Endothelial cell of umbilical vein (primary cell): Measurements from ENCODE around the gene PRR15L. TPM values are rescaled to one million over a fixed set of nuclear protein-coding genes. Genes with fewer than 3 reads are reported as not detected.

Experiments used
- BruUV-seq: library from RNA; stranded (reverse); fragments of 400-500 nt; replicated peaks from 2 replicates; lab custom pipeline; 2021; lab: Mats Ljungman, UMichigan
- CTCF ChIA-PET: fragments of 300-600, 350-600 bp; sonication (Branson Sonifier 250); formaldehyde crosslinking; loops from one replicate; lab custom pipeline; 2021; ENCODE audit warnings: antibody characterized with exemption, inconsistent platforms; lab: Charles Lee
- POLR2A ChIA-PET: fragments of 300-600, 350-600 bp; sonication (Branson Sonifier 250); formaldehyde crosslinking; loops from one replicate; lab custom pipeline; 2021; ENCODE audit warnings: antibody characterized with exemption, inconsistent platforms; lab: Charles Lee
- DNase-seq: peaks from one replicate; pipeline ENCODE4 v3.0.0-alpha.2; 2011; ENCODE audit warnings: low read depth, low spot score
- FAIRE-seq: peaks from 2 replicates; lab custom pipeline; 2011; peaks lifted over from hg19 to GRCh38; lab: Jason Lieb, UNC
- H2AFZ ChIP-seq: 2 replicates; pipeline ENCODE4 v1.6.0; 2012; ENCODE audit warnings: low read depth, low read length, control low read depth, inconsistent platforms
- H3K27ac ChIP-seq: 2 replicates; pipeline ENCODE4 v1.5.1; 2011; ENCODE audit warnings: low read depth, mild to moderate bottlenecking, control low read depth, low read length, moderate library complexity; ENCODE audit not compliant: insufficient read depth
- H3K27me3 ChIP-seq, 2 experiments: 2 replicates each; pipeline versions ENCODE4 v1.6.0 to v1.6.1; 2011; ENCODE audit warnings: low read length in 2 of 2, mixed read lengths in 1 of 2; ENCODE audit not compliant: control insufficient read depth in 2 of 2, insufficient read depth in 2 of 2
- H3K36me3 ChIP-seq, 2 experiments: 2 replicates in 1 of 2; 3 replicates in 1 of 2; pipeline ENCODE4 v1.5.1; 2011; ENCODE audit warnings: low read length in 2 of 2, mild to moderate bottlenecking in 1 of 2, moderate library complexity in 1 of 2; ENCODE audit not compliant: control insufficient read depth in 2 of 2, insufficient read depth in 2 of 2; ENCODE audit errors: extremely low read depth in 1 of 2
- H3K4me1 ChIP-seq: 3 replicates; pipeline ENCODE4 v1.5.1; 2011; ENCODE audit warnings: mild to moderate bottlenecking, low read length; ENCODE audit not compliant: control insufficient read depth, insufficient read depth; ENCODE audit errors: extremely low read depth
- H3K4me2 ChIP-seq: 2 replicates; pipeline ENCODE4 v1.6.1; 2011; ENCODE audit warnings: low read length, control low read depth, mixed read lengths; ENCODE audit not compliant: insufficient read depth
- H3K4me3 ChIP-seq, 3 experiments: fragments of 200-600 bp in 1 of 3; sonication (generic), shearing (Covaris generic) in 1 of 3; replicated peaks in 1 of 3; 2 replicates each; pipeline ENCODE4 v1.5.1; 2011 to 2016; ENCODE audit warnings: control low read depth in 3 of 3, low read length in 3 of 3, mild to moderate bottlenecking in 2 of 3, inconsistent platforms in 1 of 3, low read depth in 1 of 3, moderate library complexity in 1 of 3; ENCODE audit not compliant: insufficient read depth in 1 of 3
- H3K79me2 ChIP-seq: 2 replicates; pipeline ENCODE4 v1.6.0; 2012; ENCODE audit warnings: low read length, inconsistent platforms; ENCODE audit not compliant: control insufficient read depth, insufficient read depth
- H3K9ac ChIP-seq: replicated peaks from 2 replicates; pipeline ENCODE3; 2011; ENCODE audit warnings: low read length, control low read depth; ENCODE audit not compliant: insufficient read depth; ENCODE audit errors: extremely low read depth
- H3K9me1 ChIP-seq: replicated peaks from 3 replicates; pipeline ENCODE4 v1.6.0; 2011; ENCODE audit warnings: mild to moderate bottlenecking, low read length; ENCODE audit not compliant: control insufficient read depth, insufficient read depth; ENCODE audit errors: extremely low read depth
- H3K9me3 ChIP-seq: replicated peaks from 2 replicates; pipeline ENCODE4 v1.5.1; 2012; ENCODE audit warnings: low read length, inconsistent platforms; ENCODE audit not compliant: control insufficient read depth, insufficient read depth
- H4K20me1 ChIP-seq: replicated peaks from 2 replicates; pipeline ENCODE3; 2011; ENCODE audit warnings: mild to moderate bottlenecking, low read length; ENCODE audit not compliant: control insufficient read depth, insufficient read depth; ENCODE audit errors: extremely low read depth
- CTCF ChIP-seq, 2 donors: IDR thresholded peaks; 1 replicate in 1 of 2; 2 replicates in 1 of 2; pipeline ENCODE4 v1.5.1; 2011; ENCODE audit warnings: low read length in 2 of 2, mild to moderate bottlenecking in 2 of 2, moderate library complexity in 2 of 2, control low read depth in 1 of 2, inconsistent platforms in 1 of 2, low read depth in 1 of 2; ENCODE audit not compliant: insufficient read depth in 1 of 2; ENCODE audit errors: extremely low read depth in 1 of 2
- EZH2 ChIP-seq: IDR thresholded peaks from 2 replicates; pipeline ENCODE4 v1.6.1; 2012; ENCODE audit warnings: borderline replicate concordance, low read depth, mild to moderate bottlenecking, moderate library complexity, low read length, inconsistent platforms; ENCODE audit not compliant: severe bottlenecking
- FOS ChIP-seq: IDR thresholded peaks from 2 replicates; pipeline ENCODE4 v1.6.1; 2011; ENCODE audit warnings: mild to moderate bottlenecking, low read length, moderate library complexity, borderline replicate concordance; ENCODE audit not compliant: insufficient read depth
- GATA2 ChIP-seq: IDR thresholded peaks from 2 replicates; pipeline ENCODE4 v1.7.0; 2011; ENCODE audit warnings: low read depth, mild to moderate bottlenecking, moderate library complexity, mixed read lengths, low read length; ENCODE audit not compliant: insufficient read length, insufficient read depth
- JUN ChIP-seq: IDR thresholded peaks from 2 replicates; pipeline ENCODE4 v1.6.1; 2011; ENCODE audit warnings: borderline replicate concordance, low read depth; ENCODE audit not compliant: insufficient read length, insufficient read depth
- MAX ChIP-seq: IDR thresholded peaks from 2 replicates; pipeline ENCODE4 v1.6.1; 2011; ENCODE audit not compliant: insufficient read depth, insufficient read length
- MYC ChIP-seq: IDR thresholded peaks from one replicate; pipeline ENCODE4 v1.6.1; 2011; ENCODE audit warnings: mild to moderate bottlenecking, low read depth, low read length
- POLR2A ChIP-seq: IDR thresholded peaks from 2 replicates; pipeline ENCODE4 v1.6.1; 2012; ENCODE audit warnings: low read depth, mild to moderate bottlenecking, control low read depth, low read length
- POLR2AphosphoS5 ChIP-seq: IDR thresholded peaks from 2 replicates; pipeline ENCODE4 v1.6.1; 2012; ENCODE audit warnings: low read depth, mild to moderate bottlenecking, control low read depth, low read length, moderate library complexity; ENCODE audit not compliant: insufficient read depth
- dilution Hi-C: fragments of 300-500 bp; cut with MboI; formaldehyde crosslinking; loops from one replicate; pipeline ENCODE4 v1.15.0; 2019; ENCODE audit warnings: low sequenced_read_pairs; ENCODE audit not compliant: extremely low pct_ligation_motif_present
- intact Hi-C: fragments of 100-400 bp; cut with micrococcal nuclease; formaldehyde crosslinking; loops from one replicate; pipeline ENCODE4 v1.10.0; 2022
- polyA plus RNA-seq, 4 experiments: library from polyadenylated mRNA; depleted of rRNA in 3 of 4; stranded (reverse) in 3 of 4; unstranded in 1 of 4; fragments of >200 nt; gene quantifications; 2 replicates each; pipeline versions ENCODE4 v1.2.1 to v1.2.3, GENCODE V29; 2011 to 2012; ENCODE audit warnings: missing spikeins in 1 of 4
- total RNA-seq: library from RNA; stranded (reverse); gene quantifications from 2 replicates; pipeline ENCODE4 v1.2.3, GENCODE V29; 2021

PRR15L gene
- total and polyA plus RNA-seq, 2 donors (not counting 3 experiments of a cell fraction or from before 2014, with no cell fraction given), result not detected

- POLR2A ChIA-PET, result interaction anchor here (0.5 kb wide), 1 partner anchor 1367 kb away, joined by 4 read pairs; no protein-coding TSS in a partner anchor
- peaks cover 6% of the 10 kb centered on the region for H3K4me1 ChIP-seq
- H2AFZ ChIP-seq, result no peak overlapping the region
- no peak overlapping the region for H3K27ac ChIP-seq
- TF ChIP-seq POLR2A (no peak), POLR2AphosphoS5 (no peak), MYC (no peak), MAX (no peak), EZH2 (no peak), FOS (no peak), GATA2 (no peak), CTCF (IDR thresholded peaks at IDR 0.05; ENCODE audit: extremely low read depth in 1 of 2, insufficient read depth in 1 of 2, low read depth in 1 of 2, low read length in 2 of 2) (no peak), JUN (no peak)
- H3K27me3 ChIP-seq, result no peaks in the 10 kb centered on the region
- H3K4me3 ChIP-seq, result no peak overlapping the region
- dilution Hi-C loops (no loop called here), intact Hi-C loops (no loop called here)
- peaks cover 0 to 37% of the 10 kb centered on the region in 2 experiments for H3K36me3 ChIP-seq
- H3K9me1 ChIP-seq, result no peaks in the 10 kb centered on the region
- FAIRE-seq (no peak), DNase-seq (no peak)
- no TSS peak for BruUV-seq
- H3K9me3 ChIP-seq, result no peaks in the 10 kb centered on the region
- no peak overlapping the region for H3K9ac ChIP-seq
- no peak overlapping the region for H3K4me2 ChIP-seq
- H4K20me1 ChIP-seq, result no peaks in the 10 kb centered on the region
- CTCF ChIA-PET, result interaction anchor here (1.0 to 15.7 kb wide), 4 partner anchors 26 to 48 kb away, joined by 3 to 469 read pairs (median 5); no protein-coding TSS in a partner anchor
- no peaks in the 10 kb centered on the region for H3K79me2 ChIP-seq
Observed at GRCh38 chr17:47975823-47976205, 18.1 kb upstream of the PRR15L start.
